HG02623 (cell line): ENCODE measurements around the gene AMH.

Experiments used
- ATAC-seq: cut with Tn5 transposase; IDR thresholded peaks from one replicate; pipeline ENCODE4 v1.9.1; 2021; ENCODE audit warnings: moderate library complexity; ENCODE audit not compliant: unreplicated experiment

The AMH gene

GRCh38 chr19:2233601-2234280 lies 15.4 kb upstream of the AMH start:
- ATAC-seq: no peak

- no peak for ATAC-seq
Measured at GRCh38 chr19:2234996-2235380, 14.1 kb upstream of the AMH start.

- ATAC-seq: peak; percentile 7
Measured at GRCh38 chr19:2235381-2236063, 13.6 kb upstream of the AMH start.

GRCh38 chr19:2236064-2236313 lies 13.1 kb upstream of the AMH start:
- ATAC-seq: no peak

- peak; percentile 65 for ATAC-seq
Measured at GRCh38 chr19:2236314-2237050, 12.6 kb upstream of the AMH start, which contains the start of the genes PLEKHJ1 and SF3A2. TSS of gene PLEKHJ1 (minus strand) at chr19:2236329. CDS start at chr19:2236248, 81 bp downstream. TSS of gene SF3A2 (plus strand) at chr19:2236824. CDS start at chr19:2243419, 6,595 bp downstream.

GRCh38 chr19:2237051-2237868 lies 11.9 kb upstream of the AMH start:
- ATAC-seq: no peak

- no peak for ATAC-seq
Measured at GRCh38 chr19:2237869-2238153, 11.3 kb upstream of the AMH start.

- no peak for ATAC-seq
Measured at GRCh38 chr19:2239173-2239572, 9.9 kb upstream of the AMH start.

GRCh38 chr19:2239771-2240770 lies 9.1 kb upstream of the AMH start:
- no peak for ATAC-seq

GRCh38 chr19:2240881-2241760 lies 8.0 kb upstream of the AMH start:
- ATAC-seq: no peak

- no peak for ATAC-seq
Measured at GRCh38 chr19:2242092-2242537, 7.0 kb upstream of the AMH start.

- ATAC-seq: no peak
Measured at GRCh38 chr19:2242816-2243215, 6.3 kb upstream of the AMH start.

GRCh38 chr19:2243274-2244124 lies 5.6 kb upstream of the AMH start:
- ATAC-seq: no peak

GRCh38 chr19:2244125-2244411 lies 5.1 kb upstream of the AMH start:
- no peak for ATAC-seq

- ATAC-seq: no peak
Measured at GRCh38 chr19:2244486-2244885, 4.6 kb upstream of the AMH start.

GRCh38 chr19:2245273-2245672 lies 3.9 kb upstream of the AMH start:
- ATAC-seq: no peak

GRCh38 chr19:2246014-2246620 lies 3.0 kb upstream of the AMH start:
- no peak for ATAC-seq

- ATAC-seq: no peak
Measured at GRCh38 chr19:2246801-2247361, 2.2 kb upstream of the AMH start.
